Ovary (tissue), 3 donors: ENCODE data around the gene CPA5.

Source experiments
- EP300 ChIP-seq: sonication (generic); formaldehyde crosslinking; IDR thresholded peaks from one replicate; pipeline ENCODE4 v1.6.1; 2017; ENCODE audit warnings: antibody characterized with exemption
- POLR2A ChIP-seq: fragments of 450-650 bp; IDR thresholded peaks from one replicate; pipeline ENCODE4 v1.6.1; 2017; ENCODE audit warnings: antibody characterized with exemption, mild to moderate bottlenecking, moderate library complexity
- TF ChIP-seq, protein P1 (sequence below), 3 donors: fragments of 450-650 bp in 2 of 3; fragments of 200-600 bp in 1 of 3; IDR thresholded peaks; one replicate each; pipeline versions ENCODE4 v1.5.1 to v1.8.0; 2016 to 2022; ENCODE audit warnings: antibody characterized with exemption in 3 of 3, mild to moderate bottlenecking in 1 of 3
- donor health status: DM: no; HTN: no; CAD: no.

DNA sequence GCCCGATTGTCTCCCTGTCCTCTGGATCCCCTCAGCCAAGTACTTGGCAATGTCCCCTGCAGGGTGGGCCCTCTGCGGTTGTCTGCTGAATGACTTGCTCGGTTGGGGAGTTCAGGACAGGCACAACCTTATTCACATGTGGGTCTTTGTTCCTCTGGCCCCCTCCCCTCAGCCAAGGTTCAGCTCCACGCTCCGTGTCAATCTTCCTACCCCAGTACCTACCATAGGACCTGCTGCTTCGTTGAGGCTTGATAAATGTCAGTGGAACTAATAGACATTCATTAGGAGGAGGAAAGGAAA lies 7.1 kb downstream of the CPA5 start:
- TF ChIP-seq, protein P1, sequence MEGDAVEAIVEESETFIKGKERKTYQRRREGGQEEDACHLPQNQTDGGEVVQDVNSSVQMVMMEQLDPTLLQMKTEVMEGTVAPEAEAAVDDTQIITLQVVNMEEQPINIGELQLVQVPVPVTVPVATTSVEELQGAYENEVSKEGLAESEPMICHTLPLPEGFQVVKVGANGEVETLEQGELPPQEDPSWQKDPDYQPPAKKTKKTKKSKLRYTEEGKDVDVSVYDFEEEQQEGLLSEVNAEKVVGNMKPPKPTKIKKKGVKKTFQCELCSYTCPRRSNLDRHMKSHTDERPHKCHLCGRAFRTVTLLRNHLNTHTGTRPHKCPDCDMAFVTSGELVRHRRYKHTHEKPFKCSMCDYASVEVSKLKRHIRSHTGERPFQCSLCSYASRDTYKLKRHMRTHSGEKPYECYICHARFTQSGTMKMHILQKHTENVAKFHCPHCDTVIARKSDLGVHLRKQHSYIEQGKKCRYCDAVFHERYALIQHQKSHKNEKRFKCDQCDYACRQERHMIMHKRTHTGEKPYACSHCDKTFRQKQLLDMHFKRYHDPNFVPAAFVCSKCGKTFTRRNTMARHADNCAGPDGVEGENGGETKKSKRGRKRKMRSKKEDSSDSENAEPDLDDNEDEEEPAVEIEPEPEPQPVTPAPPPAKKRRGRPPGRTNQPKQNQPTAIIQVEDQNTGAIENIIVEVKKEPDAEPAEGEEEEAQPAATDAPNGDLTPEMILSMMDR (IDR thresholded peaks at IDR 0.05), result no peak
- TF ChIP-seq POLR2A, result no peak
- no peak for TF ChIP-seq EP300
